Stimulated activated CD4-positive, alpha-beta T cell treated with anti-CD3 and anti-CD28 coated beads, TNF-alpha, amount 100 ng/mL, for 48 hours (primary cell): Measurements from ENCODE around the gene MYO9B.
"Not testable (repeated sequence)": the region's sequence is repeated elsewhere in the genome, so short reads cannot be mapped to it uniquely, and the experiment has no call there.

Source experiments
- DNase-seq, 3 donors: peaks; one replicate each; pipeline ENCODE4 v3.0.0-alpha.2; 2020; ENCODE audit warnings: low read depth in 3 of 3

The MYO9B gene

DNA sequence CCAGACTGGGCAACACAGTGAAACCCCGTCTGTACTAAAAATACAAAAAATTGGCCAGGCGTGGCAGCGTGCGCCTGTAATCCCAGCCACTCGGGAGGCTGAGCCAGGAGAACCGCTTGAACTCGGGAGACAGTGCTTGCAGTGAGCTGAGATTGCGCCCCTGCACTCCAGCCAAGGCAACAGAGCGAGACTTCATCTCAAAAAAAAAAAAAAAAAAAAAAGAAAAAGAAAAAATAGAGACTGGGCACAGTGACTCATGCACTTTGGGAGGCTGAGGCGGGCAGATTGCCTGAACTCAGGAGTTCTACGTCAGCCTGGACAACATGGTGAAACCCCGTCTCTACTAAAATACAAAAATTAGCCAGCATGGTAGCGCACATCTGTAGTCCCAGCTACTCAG, 69.2 kb downstream of the MYO9B start:
- not testable (repeated sequence) for DNase-seq

GRCh38 chr19:17145546-17146497, 70.2 kb downstream of the MYO9B start:
- no peak for DNase-seq

DNA sequence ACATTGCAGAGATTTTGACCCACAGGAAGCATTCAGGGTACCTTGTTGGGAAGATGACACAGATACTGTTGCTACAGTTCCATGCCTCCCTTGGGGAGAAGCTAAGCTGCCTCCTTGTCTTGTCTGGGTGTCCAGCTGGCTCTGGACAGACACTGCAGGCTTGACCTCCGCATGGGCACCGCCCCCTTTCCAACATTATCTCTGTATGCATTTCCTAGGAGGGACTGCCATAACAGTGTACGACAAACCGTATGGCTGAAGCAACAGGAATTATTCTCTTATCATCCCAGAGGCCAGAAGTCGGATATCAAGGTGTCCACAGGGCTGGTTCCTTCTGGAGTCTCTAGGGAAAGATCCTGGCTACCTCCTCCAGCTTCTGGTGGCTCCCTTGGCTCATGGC, 72.6 kb downstream of the MYO9B start:
- no peak for DNase-seq

- DNase-seq, result no peak
These were observed 74.0 kb downstream of the MYO9B start for GRCh38 chr19:17149393-17150135.

DNA sequence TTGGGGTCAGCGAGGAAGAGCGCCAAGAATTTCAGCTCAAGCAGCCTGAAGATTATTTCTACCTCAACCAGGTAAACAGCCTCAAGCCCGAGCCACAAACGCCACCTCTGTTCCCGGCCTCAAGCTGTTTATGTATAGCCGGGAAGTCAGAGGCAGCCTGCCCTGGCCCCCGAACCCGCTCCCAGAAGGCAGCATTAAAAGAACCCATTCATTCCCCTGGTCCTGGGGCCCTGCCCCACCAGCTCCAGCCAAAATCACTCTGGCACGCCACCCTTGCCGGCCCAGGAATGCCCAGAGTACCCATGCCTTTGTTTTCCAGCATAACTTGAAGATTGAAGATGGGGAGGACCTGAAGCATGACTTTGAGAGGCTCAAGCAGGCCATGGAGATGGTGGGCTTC, 78.4 kb downstream of the MYO9B start:
- DNase-seq, result no peak

DNA sequence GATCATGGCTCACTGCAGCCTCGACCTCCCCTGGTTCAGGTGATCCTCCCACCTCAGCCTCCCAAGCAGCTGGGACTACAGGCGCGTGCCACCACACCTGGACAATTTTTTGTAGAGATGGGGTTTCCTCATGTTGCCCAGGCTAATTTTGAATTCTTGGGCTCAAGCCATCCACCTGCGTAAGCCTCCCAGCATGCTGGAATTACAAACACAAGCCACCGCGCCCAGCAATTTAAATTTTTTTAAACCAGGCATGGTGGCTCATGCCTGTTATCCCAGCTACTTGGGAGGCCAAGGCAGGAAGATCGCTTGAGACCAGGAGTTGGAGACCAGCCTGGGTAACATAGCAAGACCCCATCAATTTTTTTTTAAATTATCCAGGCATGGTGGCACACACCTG, 79.7 kb downstream of the MYO9B start:
- no peak for DNase-seq

DNA sequence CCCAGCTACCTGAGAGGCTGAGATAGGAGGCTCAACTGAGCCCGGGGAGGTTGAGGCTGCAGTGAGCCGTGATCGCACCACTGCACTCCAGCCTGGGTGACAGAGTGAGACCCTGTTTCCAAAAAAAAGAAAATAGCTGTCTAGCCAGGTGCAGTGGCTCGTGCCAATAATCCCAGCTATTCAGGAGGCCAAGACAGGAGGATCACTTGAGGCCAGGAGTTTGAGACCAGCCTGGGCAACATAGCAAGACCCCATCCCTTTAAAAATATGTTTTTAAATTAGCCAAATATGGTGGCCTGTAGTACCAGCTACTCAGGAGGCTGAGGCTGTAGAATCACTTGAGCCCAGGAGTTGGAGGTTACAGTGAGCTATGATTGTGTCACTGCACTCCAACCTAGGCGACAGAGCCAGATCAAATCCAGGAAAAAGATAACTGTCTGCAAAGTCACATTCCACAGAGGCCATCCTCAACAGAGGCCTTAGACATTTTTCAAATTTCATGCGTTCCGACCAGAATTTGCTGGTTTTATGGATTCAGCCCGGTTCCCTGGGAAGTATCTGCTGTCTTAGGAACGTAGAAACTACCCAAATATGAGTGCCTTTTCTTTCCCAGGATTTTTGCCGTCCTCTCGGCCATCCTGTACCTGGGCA, 80.8 kb downstream of the MYO9B start:
- no peak for DNase-seq

DNA sequence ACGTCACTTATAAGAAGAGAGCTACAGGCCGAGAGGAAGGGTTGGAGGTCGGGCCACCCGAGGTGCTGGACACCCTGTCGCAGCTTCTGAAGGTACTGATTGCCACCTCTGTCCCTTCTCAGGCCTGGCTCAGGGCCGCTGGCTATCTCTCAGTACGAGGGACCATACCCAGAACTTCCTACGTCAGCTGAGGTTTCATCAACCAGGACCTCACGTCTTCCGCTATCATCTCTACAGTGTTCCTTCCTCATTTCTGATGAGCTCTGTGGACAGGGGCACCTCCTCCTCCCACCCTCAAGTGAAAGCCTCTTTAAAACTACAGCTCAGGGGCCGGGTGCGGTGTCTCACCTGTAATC, 81.3 kb downstream of the MYO9B start:
- DNase-seq, result no peak

GRCh38 chr19:17158584-17158983, 83.0 kb downstream of the MYO9B start:
- no peak for DNase-seq

DNA sequence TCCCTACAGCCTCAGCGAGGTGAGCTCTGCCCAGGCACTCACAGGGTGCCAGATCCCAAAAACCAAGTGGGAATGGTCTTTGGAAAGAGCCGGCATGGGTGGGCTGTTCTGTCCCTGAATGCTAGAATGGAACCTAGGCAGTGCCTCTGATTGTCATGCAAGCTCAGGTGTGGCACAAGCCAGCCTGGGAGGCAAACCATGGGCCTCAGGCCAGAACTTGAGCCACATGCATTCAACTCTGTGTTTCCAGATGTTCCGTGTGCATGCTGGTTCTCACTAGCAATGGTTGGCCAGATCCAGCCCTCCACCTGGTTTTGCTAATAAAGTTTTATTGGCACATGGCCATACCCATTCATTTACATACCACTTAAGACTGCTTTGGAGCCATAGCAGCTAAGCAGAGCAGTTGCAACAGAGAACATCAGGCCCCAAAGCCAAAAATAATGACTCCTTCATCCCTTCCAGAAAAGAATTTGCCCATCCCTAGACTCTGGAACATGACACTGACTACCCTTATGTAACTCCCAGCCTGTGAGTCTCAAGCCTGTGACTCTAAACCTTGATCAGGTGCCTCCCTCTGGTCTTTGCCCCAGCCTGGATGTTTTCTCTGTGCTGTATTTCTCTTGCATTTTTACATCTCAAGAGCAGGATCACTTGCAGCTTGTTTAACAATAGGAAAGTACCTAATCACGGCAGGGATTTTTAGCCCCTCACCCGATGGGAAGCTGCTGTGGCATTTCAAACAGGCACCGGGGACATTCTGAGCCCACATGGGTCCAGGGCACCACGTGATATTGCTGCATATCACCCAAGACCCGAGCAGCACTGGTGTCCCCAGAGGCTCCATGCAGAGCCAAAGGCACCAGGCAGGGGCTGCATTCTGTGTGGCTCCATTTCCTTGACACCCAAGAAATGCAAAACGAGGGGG, 84.2 kb downstream of the MYO9B start:
- no peak for DNase-seq

- DNase-seq, result no peak
These were observed 85.3 kb downstream of the MYO9B start for GRCh38 chr19:17160908-17161307.

DNA sequence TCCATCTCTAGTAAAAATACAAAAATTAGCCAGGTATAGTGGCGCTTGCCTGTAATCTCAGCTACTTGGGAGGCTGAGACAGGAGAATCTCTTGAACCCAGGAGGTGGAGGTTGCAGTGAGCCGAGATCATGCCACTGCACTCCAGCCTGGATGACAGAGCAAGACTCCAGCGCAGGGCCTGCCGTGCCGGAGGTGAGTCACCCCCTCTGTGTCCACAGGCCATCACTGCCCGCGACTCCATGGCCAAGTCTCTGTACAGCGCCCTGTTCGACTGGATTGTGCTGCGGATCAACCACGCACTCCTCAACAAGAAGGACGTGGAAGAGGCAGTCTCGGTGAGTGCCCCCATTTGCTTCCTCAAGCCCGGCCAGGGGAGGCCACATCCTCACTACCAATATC, 86.6 kb downstream of the MYO9B start:
- DNase-seq, result not testable (repeated sequence)

- DNase-seq, result no peak
These were observed 87.0 kb downstream of the MYO9B start for GRCh38 chr19:17162580-17162979.

- no peak for DNase-seq
These were observed 88.1 kb downstream of the MYO9B start for GRCh38 chr19:17163652-17164051.

DNA sequence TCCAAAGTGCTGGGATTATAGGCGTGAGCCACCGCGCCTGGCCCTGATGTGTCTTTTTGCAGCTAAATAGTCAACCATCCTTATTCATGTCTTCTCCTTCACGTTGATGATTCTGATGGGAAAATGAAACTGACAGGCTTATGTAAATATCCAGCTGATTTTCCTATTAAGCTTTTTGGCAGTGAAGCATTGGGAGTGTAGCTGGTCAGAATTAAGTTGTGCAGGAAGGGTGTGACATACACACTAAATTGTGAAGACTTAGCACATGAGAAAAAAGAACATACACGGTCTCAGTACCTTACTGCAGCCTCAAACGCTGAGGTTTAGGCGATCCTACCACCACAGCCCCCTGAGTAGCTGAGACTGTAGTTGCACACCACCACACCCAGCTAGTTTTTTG, 89.1 kb downstream of the MYO9B start:
- no peak for DNase-seq

- no peak for DNase-seq
These were observed 90.1 kb downstream of the MYO9B start for GRCh38 chr19:17165715-17166114.

GRCh38 chr19:17170538-17171297, 95.1 kb downstream of the MYO9B start:
- DNase-seq, result peak in 1 of 3 donors; percentile 13

DNA sequence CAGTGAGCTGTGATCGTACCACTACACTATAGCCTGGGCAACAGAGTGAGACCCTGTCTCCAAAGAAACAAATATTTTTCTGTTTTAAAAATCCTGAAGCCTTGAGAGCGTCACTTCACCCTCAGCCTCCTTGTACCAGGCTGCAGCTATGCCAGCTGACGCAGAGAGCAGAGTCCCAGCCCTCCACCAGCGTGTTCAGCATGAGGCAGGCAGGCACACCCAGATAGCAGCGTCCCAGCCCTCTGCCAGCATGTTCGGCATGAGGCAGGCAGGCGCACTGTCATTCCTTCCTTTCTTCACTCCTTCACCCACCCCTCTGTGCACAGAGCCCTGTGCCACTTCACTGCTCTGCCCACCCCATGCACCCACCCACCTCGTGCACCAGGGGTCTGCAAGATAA, 96.3 kb downstream of the MYO9B start:
- DNase-seq, result no peak

DNA sequence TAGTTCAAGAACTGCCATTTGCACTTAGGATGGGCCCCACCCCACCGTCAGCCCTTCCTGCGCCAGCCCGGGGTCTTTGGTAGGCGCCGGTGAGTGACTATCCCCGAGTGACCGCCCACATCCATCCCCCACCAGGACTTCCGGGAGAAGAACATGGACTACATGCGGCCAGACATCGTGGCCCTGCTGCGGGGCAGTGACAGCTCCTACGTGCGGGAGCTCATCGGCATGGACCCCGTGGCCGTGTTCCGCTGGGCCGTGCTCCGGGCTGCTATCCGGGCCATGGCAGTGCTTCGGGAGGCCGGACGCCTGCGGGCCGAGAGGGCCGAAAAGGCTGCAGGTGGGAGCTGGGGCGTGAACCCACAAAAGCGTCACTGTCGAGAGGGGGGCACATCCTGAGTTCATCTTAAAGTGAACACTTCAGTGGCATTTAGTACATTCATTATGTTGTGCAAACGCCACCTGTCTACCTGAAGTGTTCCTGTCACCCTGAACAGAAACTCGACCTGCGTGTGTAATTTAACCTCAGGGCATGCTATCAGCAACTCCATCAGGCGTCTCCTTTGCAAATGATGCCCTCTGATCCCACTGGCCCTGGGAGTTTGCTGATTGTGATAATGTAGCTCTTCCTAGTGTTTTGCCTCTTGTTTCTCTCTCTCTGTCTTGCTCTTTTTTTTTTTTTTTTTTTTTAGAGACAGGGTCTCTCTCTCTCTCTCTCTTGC, 97.2 kb downstream of the MYO9B start:
- DNase-seq, result no peak

DNA sequence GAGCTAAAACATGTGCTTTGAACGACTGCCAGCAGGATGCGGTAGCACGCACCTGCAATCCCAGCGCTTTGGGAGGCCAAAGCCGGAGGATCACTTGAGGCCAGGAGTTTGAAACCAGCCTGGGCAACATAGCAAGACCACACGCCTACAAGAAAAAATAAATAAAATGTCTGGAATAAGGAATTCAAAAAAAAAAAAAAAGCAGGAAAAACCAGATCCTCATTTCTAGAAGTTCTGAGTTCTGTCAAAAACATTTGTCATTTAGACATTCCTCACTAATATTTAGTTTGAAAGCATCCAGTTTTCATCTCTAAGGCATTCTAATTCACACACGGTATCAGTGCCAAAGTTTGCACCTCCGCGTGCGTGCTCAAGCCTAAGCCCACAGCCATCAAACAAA, 102.7 kb downstream of the MYO9B start:
- no peak for DNase-seq
